HG03196 (cell line): ENCODE measurements around the gene ADRM1.
A peak's percentile ranks its signal among the peaks of the same experiment; 100 is the strongest.

Source experiments
- ATAC-seq: cut with Tn5 transposase; IDR thresholded peaks from one replicate; pipeline ENCODE4 v1.9.1; 2021; ENCODE audit not compliant: unreplicated experiment

ADRM1 gene

GRCh38 chr20:62302341-62303061 lies at the start of gene ADRM1:
Gene ADRM1, plus strand, starts transcription at chr20:62302997. Its CDS starts 572 bp downstream, at chr20:62303569.
- ATAC-seq = peak; percentile 75

- ATAC-seq = no peak
Observed at GRCh38 chr20:62253398-62253797, 49.4 kb upstream of the ADRM1 start.

- no peak for ATAC-seq
Observed at GRCh38 chr20:62254021-62254724, 48.6 kb upstream of the ADRM1 start.

GRCh38 chr20:62255976-62256375 lies 46.8 kb upstream of the ADRM1 start:
- no peak for ATAC-seq

- ATAC-seq = no peak
Observed at GRCh38 chr20:62258499-62259293, 44.1 kb upstream of the ADRM1 start.

GRCh38 chr20:62259294-62259565 lies 43.6 kb upstream of the ADRM1 start:
- ATAC-seq = no peak

GRCh38 chr20:62262064-62262463 lies 40.7 kb upstream of the ADRM1 start:
- ATAC-seq = no peak

GRCh38 chr20:62263396-62263795 lies 39.4 kb upstream of the ADRM1 start:
- ATAC-seq = no peak

- no peak for ATAC-seq
Observed at GRCh38 chr20:62265365-62265764, 37.4 kb upstream of the ADRM1 start.

GRCh38 chr20:62266340-62266739 lies 36.5 kb upstream of the ADRM1 start:
- no peak for ATAC-seq

- ATAC-seq = no peak
Observed at GRCh38 chr20:62266851-62267250, 35.9 kb upstream of the ADRM1 start.

- no peak for ATAC-seq
Observed at GRCh38 chr20:62267543-62267942, 35.3 kb upstream of the ADRM1 start.

GRCh38 chr20:62268228-62268900 lies 34.4 kb upstream of the ADRM1 start:
- ATAC-seq = no peak

GRCh38 chr20:62269378-62269777 lies 33.4 kb upstream of the ADRM1 start:
- ATAC-seq = no peak

GRCh38 chr20:62269871-62270270 lies 32.9 kb upstream of the ADRM1 start:
- ATAC-seq = no peak

- no peak for ATAC-seq
Observed at GRCh38 chr20:62272200-62272599, 30.6 kb upstream of the ADRM1 start.

- ATAC-seq = no peak
Observed at GRCh38 chr20:62273416-62273815, 29.4 kb upstream of the ADRM1 start.

- no peak for ATAC-seq
Observed at GRCh38 chr20:62274332-62274950, 28.4 kb upstream of the ADRM1 start.

GRCh38 chr20:62275219-62275618 lies 27.6 kb upstream of the ADRM1 start:
- no peak for ATAC-seq

- ATAC-seq = no peak
Observed at GRCh38 chr20:62276439-62276838, 26.4 kb upstream of the ADRM1 start.

- ATAC-seq = no peak
Observed at GRCh38 chr20:62277253-62277652, 25.5 kb upstream of the ADRM1 start.
